ENCODE data around the gene BBOF1.

GRCh38 chr14:74015176-74015575, 4.0 kb upstream of the BBOF1 start:
- TF ChIP-seq CTCF (IDR thresholded peaks at IDR 0.05; ENCODE audit: low read depth, low read length) (no peak), EZH2phosphoT487 (IDR thresholded peaks at IDR 0.05; ENCODE audit: low read depth) (no peak)
